Astrocyte (in vitro differentiated cells and primary cell): Measurements from ENCODE around the gene SMG7.

Experiments
- EZH2 ChIP-seq: IDR thresholded peaks from 2 replicates; pipeline ENCODE4 v1.6.1; 2012; ENCODE audit warnings: mild to moderate bottlenecking, low read length, inconsistent platforms; ENCODE audit not compliant: insufficient read depth
- TF ChIP-seq, protein P1 (sequence below): IDR thresholded peaks from 2 replicates; pipeline ENCODE4 v1.5.1; 2011; ENCODE audit warnings: low read depth, mild to moderate bottlenecking, inconsistent platforms, low read length, moderate library complexity; ENCODE audit not compliant: insufficient read depth

DNA sequence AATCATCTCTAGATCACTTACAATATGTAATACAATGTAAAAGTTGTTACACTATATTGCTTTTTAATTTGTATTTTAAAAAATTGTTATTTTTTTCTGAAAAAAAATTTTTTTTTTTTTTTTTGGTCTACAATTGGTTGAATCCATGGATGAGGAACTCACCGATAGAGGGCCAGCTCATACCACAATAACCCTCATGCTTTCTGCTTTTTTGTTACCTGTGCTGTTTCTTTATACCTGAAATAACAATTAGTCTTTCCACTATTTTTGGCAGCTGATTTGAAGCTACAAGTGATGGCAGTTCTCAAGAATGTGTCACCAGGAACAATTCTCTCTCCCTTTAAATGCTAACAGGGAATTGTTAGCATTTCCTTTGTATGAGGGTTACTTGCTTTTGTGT lies 12.0 kb downstream of the SMG7 start:
- TF ChIP-seq, protein P1, sequence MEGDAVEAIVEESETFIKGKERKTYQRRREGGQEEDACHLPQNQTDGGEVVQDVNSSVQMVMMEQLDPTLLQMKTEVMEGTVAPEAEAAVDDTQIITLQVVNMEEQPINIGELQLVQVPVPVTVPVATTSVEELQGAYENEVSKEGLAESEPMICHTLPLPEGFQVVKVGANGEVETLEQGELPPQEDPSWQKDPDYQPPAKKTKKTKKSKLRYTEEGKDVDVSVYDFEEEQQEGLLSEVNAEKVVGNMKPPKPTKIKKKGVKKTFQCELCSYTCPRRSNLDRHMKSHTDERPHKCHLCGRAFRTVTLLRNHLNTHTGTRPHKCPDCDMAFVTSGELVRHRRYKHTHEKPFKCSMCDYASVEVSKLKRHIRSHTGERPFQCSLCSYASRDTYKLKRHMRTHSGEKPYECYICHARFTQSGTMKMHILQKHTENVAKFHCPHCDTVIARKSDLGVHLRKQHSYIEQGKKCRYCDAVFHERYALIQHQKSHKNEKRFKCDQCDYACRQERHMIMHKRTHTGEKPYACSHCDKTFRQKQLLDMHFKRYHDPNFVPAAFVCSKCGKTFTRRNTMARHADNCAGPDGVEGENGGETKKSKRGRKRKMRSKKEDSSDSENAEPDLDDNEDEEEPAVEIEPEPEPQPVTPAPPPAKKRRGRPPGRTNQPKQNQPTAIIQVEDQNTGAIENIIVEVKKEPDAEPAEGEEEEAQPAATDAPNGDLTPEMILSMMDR = no peak
- no peak for TF ChIP-seq EZH2
